ENCODE measurements around the gene BOK. TPM values are rescaled to one million over a fixed set of nuclear protein-coding genes. Genes with fewer than 3 reads are reported as not detected.

BOK gene
- total RNA-seq, 2 experiments from 2014 or later, result 0.08 to 0.15 TPM

DNA sequence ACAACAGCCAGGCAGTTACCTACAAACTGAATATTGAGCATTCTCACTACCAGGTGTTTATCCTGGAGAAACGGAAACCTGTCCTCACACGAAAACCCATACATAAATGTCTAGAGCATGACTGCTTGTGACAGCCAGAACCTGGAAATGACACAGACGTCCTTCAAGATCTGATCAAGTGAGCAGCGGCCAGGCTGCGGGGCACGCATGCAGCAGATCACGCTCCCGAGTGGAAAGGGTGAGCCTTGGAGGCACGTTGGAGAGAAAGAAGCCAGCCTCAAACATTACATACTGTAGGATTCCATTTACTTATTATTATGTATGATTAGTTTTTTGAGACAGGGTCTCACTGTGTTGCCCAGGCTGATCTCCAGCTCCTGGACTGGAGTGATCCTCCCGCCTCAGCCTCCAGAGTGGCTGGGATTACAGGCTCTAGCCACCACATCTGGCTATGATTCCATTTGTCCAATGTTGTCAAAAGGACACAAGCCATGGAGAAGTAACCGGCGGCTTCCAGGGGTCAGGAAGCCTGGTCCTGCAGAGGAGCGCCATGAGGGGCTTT lies 27.3 kb upstream of the BOK start:
- Mint-ChIP-seq H3K27me3 (peaks cover 5% of the 10 kb centered on the region), H3K27ac (no peak overlapping the region), H3K4me3 (no peak overlapping the region), H3K36me3 (ENCODE audit: low read depth) (no peaks in the 10 kb centered on the region), H3K9me3 (peaks cover 3% of the 10 kb centered on the region), H3K4me1 (no peaks in the 10 kb centered on the region)
- POLR2A ChIA-PET, result no interaction called here
- CTCF ChIA-PET, result no interaction called here
- no peak for DNase-seq

- ChIA-PET CTCF (no interaction called here), POLR2A (no interaction called here)
- Mint-ChIP-seq H3K9me3 (no peaks in the 10 kb centered on the region), H3K4me3 (no peak overlapping the region), H3K36me3 (ENCODE audit: low read depth) (no peaks in the 10 kb centered on the region), H3K27me3 (peaks cover 5% of the 10 kb centered on the region), H3K27ac (no peak overlapping the region), H3K4me1 (no peaks in the 10 kb centered on the region)
- no peak for DNase-seq
Measured at GRCh38 chr2:241532168-241532567, 26.4 kb upstream of the BOK start.

- H3K9me3 Mint-ChIP-seq, result no peaks in the 10 kb centered on the region
- ChIA-PET POLR2A (no interaction called here), CTCF (interaction anchor here (0.7 kb wide), 1 partner anchor 10 kb away, joined by 3 read pairs; no protein-coding TSS in a partner anchor)
Measured at GRCh38 chr2:241532733-241533601, 25.6 kb upstream of the BOK start.

GRCh38 chr2:241534293-241534692 lies 24.3 kb upstream of the BOK start:
- Mint-ChIP-seq H3K9me3 (no peaks in the 10 kb centered on the region), H3K4me1 (no peaks in the 10 kb centered on the region), H3K27me3 (peaks cover 6% of the 10 kb centered on the region), H3K27ac (no peak overlapping the region), H3K36me3 (ENCODE audit: low read depth) (no peaks in the 10 kb centered on the region), H3K4me3 (no peak overlapping the region)
- ChIA-PET CTCF (no interaction called here), POLR2A (no interaction called here)
- no peak for DNase-seq

More at GRCh38 chr2:241532733-241533601, 25.6 kb upstream of the BOK start:
- Mint-ChIP-seq H3K4me1 (no peaks in the 10 kb centered on the region), H3K36me3 (ENCODE audit: low read depth) (no peaks in the 10 kb centered on the region), H3K4me3 (no peak overlapping the region), H3K27me3 (peaks cover 5% of the 10 kb centered on the region), H3K27ac (no peak overlapping the region)
- DNase-seq, result no peak

GRCh38 chr2:241534701-241535375 lies 23.7 kb upstream of the BOK start:
- CTCF ChIA-PET, result no interaction called here
- Mint-ChIP-seq H3K4me1 (no peaks in the 10 kb centered on the region), H3K27ac (no peak overlapping the region), H3K4me3 (no peak overlapping the region), H3K9me3 (no peaks in the 10 kb centered on the region), H3K27me3 (peaks cover 6% of the 10 kb centered on the region), H3K36me3 (ENCODE audit: low read depth) (no peaks in the 10 kb centered on the region)
- DNase-seq, result no peak
- POLR2A ChIA-PET, result no interaction called here

DNA sequence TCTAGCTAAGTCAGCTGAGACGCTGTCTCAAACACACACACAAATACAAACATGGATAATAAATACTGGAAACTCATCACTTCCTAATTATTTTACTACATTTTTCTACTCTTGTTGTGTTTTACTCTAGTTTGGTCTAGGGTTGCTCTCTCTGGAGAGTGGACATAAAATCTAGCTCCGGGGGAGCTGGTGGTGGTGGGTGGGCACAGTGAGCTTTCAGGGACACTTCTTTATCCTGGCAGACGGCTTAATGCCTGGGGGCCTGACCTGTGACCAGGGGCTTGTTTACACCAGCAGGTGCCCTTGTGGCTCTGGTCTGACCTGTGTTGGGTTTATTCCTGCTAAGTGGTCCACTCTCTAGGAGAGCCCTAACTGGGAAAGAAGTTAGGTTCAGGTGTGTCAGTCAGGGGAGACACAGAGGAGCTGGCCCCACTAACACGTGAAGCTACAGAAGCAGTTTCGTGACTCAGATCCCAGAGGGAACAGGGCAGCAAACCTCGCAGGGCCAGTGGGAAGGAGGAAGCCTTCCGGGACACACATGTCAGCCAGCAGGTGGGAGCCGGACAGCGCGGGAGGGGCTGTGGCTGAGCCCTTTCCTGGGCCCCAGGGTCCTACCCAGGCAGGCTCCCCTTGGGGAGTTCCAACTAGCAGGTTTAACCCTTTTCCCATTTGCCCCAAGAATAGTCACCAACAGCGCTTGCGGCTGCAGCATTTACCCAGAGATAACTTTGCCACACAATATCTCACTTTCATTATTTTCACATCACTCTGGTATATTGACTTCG lies 22.5 kb upstream of the BOK start:
- Mint-ChIP-seq H3K4me1 (peaks cover 3% of the 10 kb centered on the region), H3K27ac (no peak overlapping the region), H3K27me3 (peaks cover 11% of the 10 kb centered on the region), H3K9me3 (no peaks in the 10 kb centered on the region), H3K36me3 (ENCODE audit: low read depth) (no peaks in the 10 kb centered on the region), H3K4me3 (no peak overlapping the region)
- POLR2A ChIA-PET, result no interaction called here
- CTCF ChIA-PET, result no interaction called here
- DNase-seq, result no peak

DNA sequence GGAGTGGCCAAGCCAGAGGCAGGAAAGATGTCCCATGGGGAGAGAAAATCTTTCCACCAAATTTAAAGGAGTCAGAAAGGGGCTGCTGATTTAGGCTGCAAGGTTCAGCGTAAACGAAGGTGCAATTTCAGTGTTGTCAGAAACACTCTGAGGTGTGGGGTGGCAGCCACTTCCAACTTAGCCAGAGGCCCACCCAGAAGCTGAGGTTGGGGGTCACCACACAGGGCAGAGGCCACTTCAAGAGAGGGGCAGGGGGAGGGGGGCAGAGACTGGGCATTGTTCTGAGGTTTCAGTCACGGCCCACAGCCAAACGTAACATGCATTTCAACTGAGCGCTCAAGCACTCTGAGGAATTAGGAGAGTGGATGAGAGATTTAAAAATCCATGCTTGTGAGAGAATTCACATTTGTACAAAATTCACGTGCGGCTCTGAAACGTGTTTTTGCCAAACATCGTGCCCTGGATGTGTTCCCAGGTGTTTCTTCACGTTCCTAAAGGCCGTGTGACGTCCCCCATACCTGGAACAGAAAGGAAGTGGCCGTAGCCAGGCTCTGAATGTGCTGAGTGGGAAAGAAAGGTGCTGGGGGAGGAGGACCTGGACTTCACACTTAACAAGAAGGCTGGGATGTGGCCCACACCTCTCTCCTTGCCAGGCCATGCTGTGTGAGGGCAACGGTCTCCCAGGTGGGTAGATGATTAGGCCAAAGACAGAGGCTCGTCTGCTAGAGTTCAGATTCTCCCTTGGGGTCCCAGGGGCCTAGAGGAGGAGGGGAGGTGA lies 19.5 kb upstream of the BOK start:
- ChIA-PET CTCF (no interaction called here), POLR2A (no interaction called here)
- H3K4me3 Mint-ChIP-seq, result no peak overlapping the region
- H3K36me3 Mint-ChIP-seq (ENCODE audit: low read depth), result no peaks in the 10 kb centered on the region
- no peak overlapping the region for H3K27ac Mint-ChIP-seq
- peaks cover 17% of the 10 kb centered on the region for H3K27me3 Mint-ChIP-seq
- DNase-seq, result no peak
- no peaks in the 10 kb centered on the region for H3K9me3 Mint-ChIP-seq
- H3K4me1 Mint-ChIP-seq, result peaks cover 3% of the 10 kb centered on the region

- CTCF ChIA-PET, result no interaction called here
- H3K36me3 Mint-ChIP-seq (ENCODE audit: low read depth), result no peaks in the 10 kb centered on the region
- H3K9me3 Mint-ChIP-seq, result no peaks in the 10 kb centered on the region
- POLR2A ChIA-PET, result no interaction called here
- H3K4me1 Mint-ChIP-seq, result peaks cover 3% of the 10 kb centered on the region
- H3K27me3 Mint-ChIP-seq, result peaks cover 17% of the 10 kb centered on the region
- no peak overlapping the region for H3K27ac Mint-ChIP-seq
- no peak overlapping the region for H3K4me3 Mint-ChIP-seq
- no peak for DNase-seq
Measured at GRCh38 chr2:241539616-241540374, 18.8 kb upstream of the BOK start.

DNA sequence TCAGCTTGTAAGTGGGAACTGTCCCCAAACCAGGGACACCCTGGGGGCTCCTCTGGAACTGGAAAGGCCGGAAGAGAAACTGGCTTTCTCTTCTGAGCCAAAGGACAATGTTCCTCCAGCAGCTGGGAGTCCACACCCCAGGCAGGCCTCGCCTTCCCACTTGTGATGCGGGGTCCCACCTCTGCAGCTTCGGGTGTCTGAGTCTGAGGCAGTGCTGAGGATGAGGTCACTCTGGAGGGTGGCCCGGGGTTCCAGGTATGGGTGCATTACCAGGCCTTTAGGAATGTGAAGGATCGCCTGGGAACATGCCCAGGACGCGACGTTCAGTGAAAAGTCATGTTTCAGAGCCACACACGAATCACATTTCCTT lies 18.2 kb upstream of the BOK start:
- no peaks in the 10 kb centered on the region for H3K36me3 Mint-ChIP-seq (ENCODE audit: low read depth)
- DNase-seq, result no peak
- CTCF ChIA-PET, result no interaction called here

DNA sequence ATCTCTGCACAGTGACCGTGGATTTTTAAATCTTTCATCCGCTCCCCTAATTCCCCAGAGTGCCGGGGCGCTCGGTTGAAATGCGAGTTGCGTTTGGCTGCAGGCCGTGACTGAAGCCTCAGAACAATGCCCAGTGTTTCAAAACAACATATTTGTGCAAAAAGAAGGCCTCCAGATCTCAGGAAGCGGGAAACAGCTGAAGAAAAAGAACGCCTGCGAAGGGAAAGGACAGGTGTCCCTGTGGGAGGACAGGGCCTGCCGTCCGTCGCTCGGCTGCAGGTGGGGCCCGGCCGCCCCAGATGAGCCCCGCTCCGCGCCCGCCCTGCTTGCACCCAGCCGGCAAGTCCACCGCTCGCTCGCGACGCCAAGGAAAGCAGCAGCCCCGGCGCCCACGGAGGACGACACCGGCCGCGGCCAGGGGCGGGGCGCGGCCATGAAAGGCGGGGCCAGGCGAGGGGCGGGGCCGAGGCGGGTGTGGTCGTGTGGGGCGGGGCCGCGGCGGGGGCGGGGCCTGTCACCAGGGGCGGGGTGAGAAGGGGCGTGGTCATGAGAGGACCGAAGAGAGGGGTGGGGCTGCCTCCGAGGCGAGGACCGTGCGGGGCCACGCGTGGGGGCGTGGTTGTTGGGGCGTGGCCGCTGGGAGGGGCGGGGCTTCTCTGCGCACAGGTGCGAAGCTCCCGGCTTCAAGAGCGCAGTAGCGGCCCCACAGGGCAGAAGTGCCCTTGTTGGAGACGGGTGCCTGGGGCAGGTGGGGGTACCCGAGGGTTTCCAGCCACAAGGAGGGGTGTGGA lies 17.6 kb upstream of the BOK start:
- ChIA-PET CTCF (no interaction called here), POLR2A (no interaction called here)
- H3K9me3 Mint-ChIP-seq, result no peaks in the 10 kb centered on the region
- no peak overlapping the region for H3K4me3 Mint-ChIP-seq
- H3K4me1 Mint-ChIP-seq, result peaks cover 3% of the 10 kb centered on the region
- peaks cover 17% of the 10 kb centered on the region for H3K27me3 Mint-ChIP-seq
- no peaks in the 10 kb centered on the region for H3K36me3 Mint-ChIP-seq (ENCODE audit: low read depth)
- peak; percentile 65 for DNase-seq
- H3K27ac Mint-ChIP-seq, result no peak overlapping the region

More for the DNA sequence above, 18.2 kb upstream of the BOK start:
- no peak overlapping the region for H3K4me3 Mint-ChIP-seq
- no peaks in the 10 kb centered on the region for H3K9me3 Mint-ChIP-seq
- POLR2A ChIA-PET, result no interaction called here
- H3K4me1 Mint-ChIP-seq, result peaks cover 3% of the 10 kb centered on the region
- H3K27ac Mint-ChIP-seq, result no peak overlapping the region
- H3K27me3 Mint-ChIP-seq, result peaks cover 17% of the 10 kb centered on the region

DNA sequence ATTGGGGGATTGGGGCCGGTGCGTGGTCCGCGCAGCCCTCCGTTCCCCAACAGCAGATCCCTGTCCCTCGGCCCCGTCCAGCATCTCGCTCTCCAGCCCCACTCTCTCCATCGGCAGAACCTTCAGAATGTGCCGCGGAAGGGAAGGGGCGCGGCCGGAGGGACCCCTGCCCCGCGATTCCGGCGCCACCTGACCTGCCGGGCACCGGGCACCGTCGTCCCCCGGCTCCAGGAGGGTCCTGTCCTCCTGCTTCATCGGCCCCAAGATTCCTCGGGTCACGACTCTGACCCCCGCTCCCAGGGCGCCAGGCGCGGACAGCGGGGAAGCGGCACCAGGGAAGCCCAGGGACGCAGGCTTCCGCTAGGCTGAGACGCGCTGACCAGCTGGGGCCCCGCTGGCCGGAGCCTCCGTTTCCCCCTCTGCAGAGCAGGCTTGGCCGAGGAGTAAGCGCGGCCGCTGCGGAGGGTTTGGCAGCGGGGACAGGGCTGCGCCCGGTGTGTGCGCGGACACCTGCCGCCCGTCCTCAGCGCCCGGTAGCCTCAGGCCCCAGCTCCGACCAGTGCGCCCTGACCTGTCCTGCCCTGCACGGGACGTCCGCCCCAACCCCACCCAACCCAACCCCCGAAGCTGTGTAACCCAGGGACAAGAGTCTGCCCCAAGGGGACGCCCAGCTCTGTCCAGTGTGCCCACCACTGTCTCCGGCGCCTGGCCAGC lies 16.8 kb upstream of the BOK start:
- no peak for DNase-seq
- Mint-ChIP-seq H3K27me3 (peaks cover 17% of the 10 kb centered on the region), H3K27ac (no peak overlapping the region), H3K4me1 (peaks cover 3% of the 10 kb centered on the region), H3K36me3 (ENCODE audit: low read depth) (no peaks in the 10 kb centered on the region), H3K9me3 (no peaks in the 10 kb centered on the region), H3K4me3 (no peak overlapping the region)
- ChIA-PET CTCF (no interaction called here), POLR2A (no interaction called here)

All from activated CD4-positive, alpha-beta memory T cell treated with anti-CD3 and anti-CD28 coated beads, Interleukin-2, amount 10 ng/mL, durations not matched to agents 7 days and 5 days (primary cell).